Measurements from ENCODE around the gene TBC1D13. TPM values are rescaled to one million over a fixed set of nuclear protein-coding genes. Genes with fewer than 3 reads are reported as not detected.

Gene TBC1D13
- total and polyA plus RNA-seq, 9 of the 15 experiments (the other 6 are each of a cell fraction or from before 2014, with no cell fraction given): 2.3 to 28.7 (median 11.4) TPM

GRCh38 chr9:128829477-128830251 lies 42.6 kb downstream of the TBC1D13 start, which contains the start of gene SPOUT1 (continued):
- no peak for TF ChIP-seq ARID3B (CRISPR knock-in tag; IDR thresholded peaks at IDR 0.05; ENCODE audit: borderline replicate concordance)
- no peak for TF ChIP-seq GTF2A2 (tag; IDR thresholded peaks at IDR 0.05)
- no peak for TF ChIP-seq ZBTB34 (CRISPR knock-in tag; IDR thresholded peaks at IDR 0.05)
- TF ChIP-seq E2F5 (CRISPR knock-in tag; IDR thresholded peaks at IDR 0.05): no peak
- TF ChIP-seq TCF15 (CRISPR knock-in tag; IDR thresholded peaks at IDR 0.05): no peak
- no peak for TF ChIP-seq ZNF583 (CRISPR knock-in tag; IDR thresholded peaks at IDR 0.05)
- TF ChIP-seq LCOR (CRISPR knock-in tag; IDR thresholded peaks at IDR 0.05): 0 out of 2 replicates have a peak, but pooled peaks have one; percentile 46
- TF ChIP-seq TCFL5 (CRISPR knock-in tag; conservative IDR thresholded peaks at IDR 0.05): no peak
- 0 out of 2 replicates have a peak, but pooled peaks have one; percentile 23 for TF ChIP-seq SPI1 (IDR thresholded peaks at IDR 0.05; ENCODE audit: borderline replicate concordance, low read depth, low read length)
- TF ChIP-seq BRCA1 (IDR thresholded peaks at IDR 0.05): no peak
- TF ChIP-seq BRCA1 (CRISPR knock-in tag; IDR thresholded peaks at IDR 0.05): no peak
- peak; percentile 55 for TF ChIP-seq FUS (optimal IDR thresholded peaks at IDR 0.05; ENCODE audit: low read depth, low read length)
- 0 out of 4 replicates have a peak, but pooled peaks of 1 of the 2 experiments have one; percentile 23 for TF ChIP-seq SRF (CRISPR knock-in tag; IDR thresholded peaks at IDR 0.05)
- peak; percentile 84 for TF ChIP-seq MYC (IDR thresholded peaks at IDR 0.05; ENCODE audit: low read depth, low read length)
- TF ChIP-seq MYC (CRISPR knock-in tag; IDR thresholded peaks at IDR 0.05; ENCODE audit: borderline replicate concordance, low read depth): peak; percentile 42; the same call in 1 of the 2 replicates
- no peak for TF ChIP-seq ATF4 (CRISPR knock-in tag; IDR thresholded peaks at IDR 0.05)
- TF ChIP-seq CHD4 (IDR thresholded peaks at IDR 0.05; ENCODE audit: insufficient read depth, insufficient replicate concordance, low read depth, low read length, poor library complexity, severe bottlenecking): no peak
- TF ChIP-seq NR3C1 (CRISPR knock-in tag; IDR thresholded peaks at IDR 0.05): 0 out of 2 replicates have a peak, but pooled peaks have one; percentile 33
- TF ChIP-seq PURB (CRISPR knock-in tag; IDR thresholded peaks at IDR 0.05; ENCODE audit: low read depth): no peak
- peak; percentile 51; the same call in 1 of the 2 replicates for TF ChIP-seq CREB1 (IDR thresholded peaks at IDR 0.05)
- TF ChIP-seq CREB1 (CRISPR knock-in tag; IDR thresholded peaks at IDR 0.05): peak; percentile 52; the same call in 1 of the 2 replicates
- TF ChIP-seq KLF16 (IDR thresholded peaks at IDR 0.05): no peak
- peak; percentile 72; the same call in 1 of the 2 replicates for TF ChIP-seq CAMTA2 (CRISPR knock-in tag; conservative IDR thresholded peaks at IDR 0.05)
- TF ChIP-seq EWSR1 (IDR thresholded peaks at IDR 0.05; ENCODE audit: borderline replicate concordance, low read depth, partially characterized antibody): no peak
